GM12891 (cell line): ENCODE measurements around the gene VSTM2B.

ENCODE experiments used
- POLR2A ChIP-seq: IDR thresholded peaks from 2 replicates; pipeline ENCODE4 v1.6.1; 2011; ENCODE audit warnings: low read depth, low read length, control low read depth
- POLR2AphosphoS5 ChIP-seq: IDR thresholded peaks from 2 replicates; pipeline ENCODE4 v1.6.1; 2011; ENCODE audit warnings: low read depth, low read length, control low read depth
- SPI1 ChIP-seq: IDR thresholded peaks from 2 replicates; pipeline ENCODE4 v1.6.1; 2011; ENCODE audit warnings: low read depth, low read length, control low read depth

DNA sequence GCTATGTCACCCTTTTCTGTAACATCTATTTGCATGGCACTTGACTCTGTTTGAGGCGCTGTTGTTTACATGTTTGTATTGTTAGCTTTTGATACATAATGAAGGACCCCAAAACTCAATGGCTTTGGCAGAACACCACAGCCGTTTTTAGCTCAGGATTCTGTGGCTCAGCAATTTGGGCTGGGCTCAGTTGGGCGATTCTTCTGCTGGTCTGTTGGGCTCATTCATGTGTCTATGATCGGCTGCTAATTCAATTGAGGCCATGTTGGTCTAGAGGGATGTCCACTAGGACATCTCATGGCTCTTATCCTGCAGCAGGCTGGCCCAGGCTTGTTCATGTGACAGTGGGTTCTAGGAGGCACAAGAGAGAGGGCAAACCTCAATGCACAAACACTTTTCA lies 33.9 kb downstream of the VSTM2B start:
- TF ChIP-seq POLR2AphosphoS5 (no peak), POLR2A (no peak), SPI1 (no peak)
